HG02852 (cell line): Measurements from ENCODE around the gene SHTN1.

Experiments used
- ATAC-seq: cut with Tn5 transposase; IDR thresholded peaks from one replicate; pipeline ENCODE4 v1.9.1; 2021; ENCODE audit warnings: mild to moderate bottlenecking, moderate library complexity; ENCODE audit not compliant: unreplicated experiment

Gene SHTN1

DNA sequence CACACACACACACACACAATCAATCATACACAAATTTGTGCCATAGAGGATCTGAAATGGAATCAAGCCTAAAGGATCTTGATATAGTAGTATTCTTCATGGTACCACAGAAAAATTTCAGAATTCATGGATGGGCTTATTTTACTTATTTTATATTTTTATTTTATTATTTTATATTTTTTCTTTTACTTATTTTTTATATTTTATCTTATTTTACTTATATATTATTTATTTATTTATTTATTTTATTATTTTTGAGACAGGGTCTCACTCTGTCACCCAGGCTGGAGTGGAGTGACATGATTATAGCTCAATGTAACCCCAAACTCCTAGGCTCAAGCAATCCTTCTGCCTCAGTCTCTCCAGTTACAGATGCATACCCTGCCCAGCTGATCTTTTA lies 16.7 kb downstream of the SHTN1 start:
- no peak for ATAC-seq

DNA sequence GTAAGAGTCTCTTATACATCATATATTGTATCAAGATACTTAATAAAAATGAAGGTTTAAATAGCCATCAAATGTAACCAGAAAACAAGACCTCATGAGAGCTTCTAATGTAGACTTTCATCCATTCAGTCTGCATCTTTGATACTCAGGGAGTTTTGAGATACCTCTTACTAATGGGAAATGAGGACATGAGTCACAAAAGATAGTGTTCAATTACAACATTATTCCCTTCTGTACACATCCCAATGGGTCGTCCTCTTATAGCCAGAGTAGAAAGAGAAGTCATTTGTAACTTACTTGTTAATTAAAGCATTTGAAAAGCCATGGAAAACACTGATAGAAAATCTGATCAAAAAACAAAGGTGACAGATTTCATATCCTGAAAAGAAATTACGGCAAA lies 19.4 kb downstream of the SHTN1 start:
- ATAC-seq = no peak

DNA sequence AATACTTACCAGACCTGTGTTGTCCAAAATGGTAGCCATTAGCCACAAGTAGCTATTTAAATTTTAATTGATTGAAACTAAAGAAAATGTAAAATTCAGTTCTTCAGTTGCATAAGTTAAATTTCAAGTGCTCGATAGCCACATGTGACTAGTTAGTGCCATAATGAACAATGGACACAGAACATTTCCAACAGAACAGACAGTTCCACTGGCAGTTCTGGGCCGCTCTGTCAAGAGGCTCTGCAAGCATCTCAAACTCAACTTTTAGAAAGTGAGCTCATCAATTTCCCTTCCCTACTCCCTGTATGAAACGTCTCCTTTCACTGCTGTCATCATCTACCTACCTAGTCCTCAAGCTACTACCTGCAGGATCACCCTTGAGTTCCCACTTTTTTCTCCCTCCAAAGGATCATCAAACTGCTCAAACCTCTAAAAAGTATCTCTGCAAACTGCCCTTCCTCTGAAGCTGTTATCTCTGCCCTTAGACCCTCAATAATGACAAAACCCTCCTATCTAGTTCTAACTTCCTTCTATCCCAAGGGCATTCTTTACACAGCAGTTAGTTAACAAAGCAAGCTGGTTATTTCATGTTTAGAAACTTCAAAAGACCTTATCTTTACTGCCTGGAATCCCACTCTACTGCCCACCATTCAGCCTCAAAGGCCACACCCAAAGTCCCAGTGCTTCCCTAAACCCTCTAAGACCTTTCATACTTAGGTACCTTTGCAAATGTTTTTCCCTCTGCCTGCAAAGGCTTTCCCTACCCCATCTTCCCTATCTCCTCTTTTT lies 20.6 kb downstream of the SHTN1 start:
- no peak for ATAC-seq

- no peak for ATAC-seq
Observed at GRCh38 chr10:116980041-116980440, 24.9 kb downstream of the SHTN1 start.

GRCh38 chr10:116978901-116979300 lies 26.1 kb downstream of the SHTN1 start:
- ATAC-seq = no peak

DNA sequence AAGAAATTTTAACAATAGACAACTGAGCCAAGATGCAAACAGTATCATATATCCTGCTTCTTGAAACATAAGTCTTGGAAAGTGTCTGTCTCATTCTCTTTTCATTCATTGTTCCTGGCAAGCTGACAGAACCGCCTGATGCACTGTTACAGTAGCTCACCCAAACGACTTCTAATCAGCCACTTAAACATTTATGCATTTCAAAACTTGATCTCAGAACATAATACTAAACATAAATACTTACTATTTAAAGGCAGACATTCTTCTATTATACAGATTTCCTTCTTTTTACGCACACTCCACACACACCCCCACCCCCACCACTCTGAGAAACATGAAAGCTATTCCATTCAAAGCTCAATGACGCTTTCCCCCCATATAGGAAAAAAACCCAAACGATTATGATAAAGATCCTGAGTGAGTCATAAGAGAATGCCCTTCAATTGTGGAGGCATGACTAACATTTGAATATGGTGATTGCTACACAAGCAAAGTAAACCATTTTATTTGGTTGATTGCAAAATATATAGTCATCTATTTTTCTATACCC lies 30.5 kb downstream of the SHTN1 start:
- no peak for ATAC-seq

- no peak for ATAC-seq
Observed at GRCh38 chr10:116973946-116974455, 31.0 kb downstream of the SHTN1 start.

- no peak for ATAC-seq
Observed at GRCh38 chr10:116973371-116973905, 31.5 kb downstream of the SHTN1 start.

DNA sequence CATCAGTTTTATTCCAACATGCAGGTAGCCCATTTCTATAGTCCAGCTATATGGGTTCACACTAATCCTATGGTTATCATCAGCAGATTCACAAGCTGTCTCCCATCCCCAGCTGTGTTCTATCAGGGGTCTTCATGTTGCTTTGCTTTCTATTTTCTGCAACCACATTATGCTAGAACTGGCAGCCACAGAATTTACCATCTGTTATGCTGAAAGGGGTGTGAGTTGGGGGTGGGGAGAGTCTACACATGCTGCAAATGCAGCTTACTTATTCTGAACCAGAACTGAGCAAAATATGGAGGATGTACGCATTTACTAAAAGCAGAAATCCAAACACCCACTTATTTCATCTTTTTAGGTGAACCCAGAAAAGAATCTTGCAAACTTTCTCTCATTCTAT lies 32.9 kb downstream of the SHTN1 start:
- ATAC-seq = no peak

DNA sequence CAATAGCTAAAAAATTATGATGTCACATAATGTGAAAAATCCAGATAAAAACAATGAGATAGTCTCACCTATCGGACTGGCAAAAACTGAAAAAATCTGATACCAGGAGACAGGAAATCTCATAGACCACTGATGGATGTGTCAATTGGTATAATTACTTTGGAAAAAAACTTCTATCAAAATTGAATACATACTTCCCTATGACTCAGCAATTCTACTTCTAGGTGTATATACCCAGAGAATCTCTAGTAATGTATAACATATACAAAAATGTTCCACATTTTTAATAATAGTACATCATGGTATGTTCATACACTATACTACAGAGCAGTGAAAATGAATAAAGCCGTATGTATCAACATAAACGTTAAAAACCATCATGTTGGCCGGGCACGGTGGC lies 34.9 kb downstream of the SHTN1 start:
- no peak for ATAC-seq

DNA sequence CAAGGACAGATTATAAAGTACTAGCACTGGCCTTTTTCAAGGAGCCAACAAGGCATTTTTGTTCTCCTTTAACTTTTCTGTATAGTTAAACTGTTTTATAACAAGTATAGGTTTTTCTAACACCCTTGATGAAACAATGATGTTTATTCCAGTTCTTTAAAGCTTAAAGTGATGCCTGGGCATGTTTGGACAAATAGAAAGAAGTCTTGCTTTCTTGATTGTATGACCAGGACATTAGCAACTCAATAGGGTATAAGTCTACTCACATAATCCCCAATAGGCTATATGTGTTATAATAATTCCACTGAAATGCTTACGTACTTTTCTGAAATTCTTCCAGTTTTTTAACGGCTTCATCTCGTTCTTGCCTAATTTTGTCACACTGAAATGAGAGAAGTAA lies 36.7 kb downstream of the SHTN1 start:
- no peak for ATAC-seq

GRCh38 chr10:116961406-116962251 lies 43.4 kb downstream of the SHTN1 start:
- ATAC-seq = no peak

GRCh38 chr10:116960066-116960776 lies 44.8 kb downstream of the SHTN1 start:
- no peak for ATAC-seq

- ATAC-seq = no peak
Observed at GRCh38 chr10:116952729-116953128, 52.3 kb downstream of the SHTN1 start.

DNA sequence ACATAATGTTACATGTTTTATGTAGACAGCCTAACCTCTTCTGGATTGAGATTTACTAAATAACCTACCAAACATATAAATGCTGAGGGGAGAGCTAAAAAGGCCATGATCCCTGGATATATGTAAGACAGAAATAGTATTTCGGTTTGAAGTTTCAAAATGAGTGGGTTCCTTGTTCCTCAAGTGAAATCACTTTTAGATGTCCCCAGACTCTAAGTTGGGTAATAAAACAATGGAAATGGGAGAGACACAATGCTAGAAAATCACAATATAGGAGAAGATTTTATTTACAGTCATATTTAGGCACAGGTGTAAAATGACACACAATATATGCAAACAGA lies 56.5 kb downstream of the SHTN1 start:
- ATAC-seq = no peak

- no peak for ATAC-seq
Observed at GRCh38 chr10:116947841-116948529, 57.0 kb downstream of the SHTN1 start.

- ATAC-seq = no peak
Observed at GRCh38 chr10:116944911-116945310, 60.1 kb downstream of the SHTN1 start.

- no peak for ATAC-seq
Observed at GRCh38 chr10:116931806-116932205, 73.2 kb downstream of the SHTN1 start.

DNA sequence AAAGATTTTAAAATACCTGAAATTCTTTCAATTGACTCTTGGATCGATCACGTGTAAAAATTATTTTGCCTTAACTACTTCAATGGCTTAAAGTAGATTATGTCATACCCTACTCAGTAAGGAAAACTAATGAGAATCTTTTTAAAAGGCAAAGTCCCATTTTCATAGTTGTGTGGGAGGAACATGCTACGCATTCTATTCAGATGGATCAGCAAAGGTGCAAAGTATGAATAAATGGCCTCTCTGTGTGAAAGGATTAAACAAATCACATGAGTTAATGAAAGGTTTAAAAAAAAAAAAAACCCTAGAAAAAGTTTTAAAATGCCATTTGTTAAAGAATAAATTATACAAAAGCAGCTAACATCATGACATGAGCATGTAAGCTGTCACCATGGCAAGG lies 78.6 kb downstream of the SHTN1 start:
- no peak for ATAC-seq

DNA sequence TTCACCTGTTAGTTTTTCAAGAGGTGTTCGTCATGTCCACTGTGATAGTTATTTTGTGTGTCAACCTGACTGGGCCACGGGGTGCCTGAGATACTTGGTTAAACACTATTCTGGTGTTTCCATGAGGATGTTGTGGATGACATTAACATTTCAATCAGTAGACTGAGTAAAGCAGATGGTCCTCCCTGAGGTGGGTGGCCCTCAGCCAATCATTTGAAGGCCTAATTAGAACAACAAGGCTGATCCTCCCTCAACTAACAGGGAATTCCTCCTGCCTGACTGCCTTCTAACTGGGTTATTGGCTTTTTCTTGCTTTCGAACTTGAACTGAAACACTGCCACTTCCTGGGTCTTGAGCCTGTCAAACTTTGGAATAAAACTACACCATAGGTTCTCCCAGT lies 79.9 kb downstream of the SHTN1 start:
- no peak for ATAC-seq
